Chondrocyte (in vitro differentiated cells): ENCODE data around the gene GUK1. TPM values are rescaled to one million over a fixed set of nuclear protein-coding genes. Genes with fewer than 3 reads are reported as not detected.

Experiments used
- DNase-seq: peaks from one replicate; pipeline ENCODE4 v3.0.0; 2021; ENCODE audit warnings: mixed read lengths, low spot score
- H3K27ac Mint-ChIP-seq: one replicate; pipeline ENCODE4 v1.8.0; 2021; ENCODE audit warnings: mild to moderate bottlenecking, moderate library complexity, mixed read lengths; ENCODE audit not compliant: unreplicated experiment
- H3K27me3 Mint-ChIP-seq: 2 replicates; pipeline ENCODE4 v1.8.0; 2021; ENCODE audit warnings: low read depth, mixed read lengths
- H3K36me3 Mint-ChIP-seq: 2 replicates; pipeline ENCODE4 v1.8.0; 2021; ENCODE audit warnings: low read depth, mixed read lengths
- H3K4me1 Mint-ChIP-seq: 2 replicates; pipeline ENCODE4 v1.8.0; 2021; ENCODE audit warnings: low read depth, mild to moderate bottlenecking, mixed read lengths
- H3K4me3 Mint-ChIP-seq: one replicate; pipeline ENCODE4 v1.8.0; 2021; ENCODE audit warnings: mild to moderate bottlenecking, moderate library complexity, mixed read lengths; ENCODE audit not compliant: unreplicated experiment
- H3K9me3 Mint-ChIP-seq: 2 replicates; pipeline ENCODE4 v1.8.0; 2021; ENCODE audit warnings: low read depth, mixed read lengths
- total RNA-seq: library from RNA; stranded (reverse); gene quantifications from 3 replicates; pipeline ENCODE4 v1.2.1, GENCODE V29; 2021
- TF ChIP-seq, protein P1 (sequence below): fragments of 200-600 bp; sonication (generic); IDR thresholded peaks from 2 replicates; pipeline ENCODE4 v1.5.0; 2021; ENCODE audit warnings: antibody characterized with exemption, mild to moderate bottlenecking, moderate library complexity

The GUK1 gene
- total RNA-seq, 1 donor from 2014 or later = 196 TPM

- Mint-ChIP-seq H3K9me3 (no peaks in the 10 kb centered on the region), H3K27ac (peak overlapping the region; percentile 80), H3K4me1 (peaks cover 15% of the 10 kb centered on the region), H3K36me3 (peaks cover 1% of the 10 kb centered on the region), H3K27me3 (no peaks in the 10 kb centered on the region), H3K4me3 (no peak overlapping the region)
- TF ChIP-seq, protein P1, sequence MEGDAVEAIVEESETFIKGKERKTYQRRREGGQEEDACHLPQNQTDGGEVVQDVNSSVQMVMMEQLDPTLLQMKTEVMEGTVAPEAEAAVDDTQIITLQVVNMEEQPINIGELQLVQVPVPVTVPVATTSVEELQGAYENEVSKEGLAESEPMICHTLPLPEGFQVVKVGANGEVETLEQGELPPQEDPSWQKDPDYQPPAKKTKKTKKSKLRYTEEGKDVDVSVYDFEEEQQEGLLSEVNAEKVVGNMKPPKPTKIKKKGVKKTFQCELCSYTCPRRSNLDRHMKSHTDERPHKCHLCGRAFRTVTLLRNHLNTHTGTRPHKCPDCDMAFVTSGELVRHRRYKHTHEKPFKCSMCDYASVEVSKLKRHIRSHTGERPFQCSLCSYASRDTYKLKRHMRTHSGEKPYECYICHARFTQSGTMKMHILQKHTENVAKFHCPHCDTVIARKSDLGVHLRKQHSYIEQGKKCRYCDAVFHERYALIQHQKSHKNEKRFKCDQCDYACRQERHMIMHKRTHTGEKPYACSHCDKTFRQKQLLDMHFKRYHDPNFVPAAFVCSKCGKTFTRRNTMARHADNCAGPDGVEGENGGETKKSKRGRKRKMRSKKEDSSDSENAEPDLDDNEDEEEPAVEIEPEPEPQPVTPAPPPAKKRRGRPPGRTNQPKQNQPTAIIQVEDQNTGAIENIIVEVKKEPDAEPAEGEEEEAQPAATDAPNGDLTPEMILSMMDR = no peak
- peak; percentile 46 for DNase-seq
Observed at GRCh38 chr1:228178737-228179684, 38.9 kb downstream of the GUK1 start.

- H3K27ac Mint-ChIP-seq = no peak overlapping the region
- DNase-seq = peak; percentile 1
- H3K36me3 Mint-ChIP-seq = peaks cover 1% of the 10 kb centered on the region
- TF ChIP-seq, protein P1 = peak; percentile 47
- peaks cover 15% of the 10 kb centered on the region for H3K4me1 Mint-ChIP-seq
- no peak overlapping the region for H3K4me3 Mint-ChIP-seq
- no peaks in the 10 kb centered on the region for H3K27me3 Mint-ChIP-seq
- H3K9me3 Mint-ChIP-seq = no peaks in the 10 kb centered on the region
Observed at GRCh38 chr1:228180271-228180958, 40.3 kb downstream of the GUK1 start.

DNA sequence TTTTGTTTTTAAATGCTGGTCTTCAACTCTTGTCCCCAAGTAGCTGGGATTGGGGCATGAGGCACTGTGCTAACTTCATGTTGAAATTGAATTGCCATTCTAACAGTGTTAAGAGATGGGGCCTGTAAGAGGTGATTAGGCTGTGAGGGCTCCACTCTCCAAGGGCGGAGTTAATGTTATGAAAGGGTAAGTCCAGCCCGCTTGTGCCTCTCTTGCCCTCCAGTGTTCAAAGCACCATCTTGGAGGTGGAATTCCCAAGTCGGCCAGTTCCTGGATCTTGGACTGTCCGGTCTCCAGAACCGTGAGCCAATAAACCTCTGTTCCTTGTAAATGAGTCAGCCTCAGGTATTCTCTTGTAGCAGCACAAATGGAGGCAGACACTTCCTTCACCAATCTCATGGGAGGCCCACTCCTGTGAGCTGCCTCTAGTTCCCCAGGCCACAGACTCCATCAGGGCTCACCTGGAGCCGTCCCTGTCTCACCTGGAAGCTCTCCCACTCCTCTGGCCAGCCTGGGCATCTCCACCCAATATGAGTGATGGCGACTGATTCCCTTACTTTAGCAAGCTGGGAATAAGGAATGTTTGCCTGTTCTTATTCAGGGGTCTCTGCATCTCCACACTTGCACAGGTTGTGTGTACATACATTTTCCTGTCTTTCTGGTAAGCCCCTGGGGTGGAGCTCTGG is 41.0 kb downstream of the GUK1 start:
- Mint-ChIP-seq H3K27me3 (no peaks in the 10 kb centered on the region), H3K27ac (no peak overlapping the region), H3K4me3 (no peak overlapping the region), H3K36me3 (peaks cover 1% of the 10 kb centered on the region), H3K4me1 (peaks cover 15% of the 10 kb centered on the region), H3K9me3 (no peaks in the 10 kb centered on the region)
- DNase-seq = peak; percentile 34
- TF ChIP-seq, protein P1 = no peak

DNA sequence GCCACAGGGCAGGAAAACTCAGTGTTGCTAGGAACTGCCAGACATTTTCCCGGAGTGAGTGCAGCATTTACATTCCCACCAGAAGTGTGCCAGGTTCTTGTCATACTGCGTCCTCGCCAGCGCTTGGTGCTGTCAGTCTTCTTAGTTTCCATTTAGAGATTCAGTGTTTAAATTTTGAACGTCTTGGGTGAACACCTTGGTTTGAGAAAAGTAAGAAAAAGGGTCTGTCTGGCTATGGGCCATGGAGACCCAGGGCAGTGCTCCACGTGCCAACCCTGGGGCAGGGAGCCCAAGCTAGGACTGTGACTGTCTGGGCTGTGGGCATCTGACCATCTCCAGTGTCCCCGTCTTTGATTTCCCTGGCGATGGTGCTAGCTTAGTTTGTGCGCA is 41.6 kb downstream of the GUK1 start:
- no peak overlapping the region for H3K27ac Mint-ChIP-seq
- TF ChIP-seq, protein P1 = no peak
- no peak overlapping the region for H3K4me3 Mint-ChIP-seq
- H3K9me3 Mint-ChIP-seq = no peaks in the 10 kb centered on the region
- no peaks in the 10 kb centered on the region for H3K27me3 Mint-ChIP-seq
- peak; percentile 38 for DNase-seq
- peaks cover 15% of the 10 kb centered on the region for H3K4me1 Mint-ChIP-seq
- peaks cover 1% of the 10 kb centered on the region for H3K36me3 Mint-ChIP-seq
